GM12878 (cell line): ENCODE measurements around the gene PPIB. TPM values are rescaled to one million over a fixed set of nuclear protein-coding genes. Genes with fewer than 3 reads are reported as not detected.
A peak's percentile ranks its signal among the peaks of the same experiment; 100 is the strongest.

Experiments used
- ATF7 ChIP-seq: fragments of 450-650 bp; IDR thresholded peaks from 2 replicates; pipeline ENCODE4 v1.6.1; 2016; ENCODE audit warnings: low read depth, mild to moderate bottlenecking
- BCLAF1 ChIP-seq: fragments of 450-650 bp; IDR thresholded peaks from 2 replicates; pipeline ENCODE4 v1.6.1; 2017; ENCODE audit warnings: antibody characterized with exemption, mild to moderate bottlenecking, moderate library complexity
- BMI1 ChIP-seq: fragments of 450-650 bp; IDR thresholded peaks from 2 replicates; pipeline ENCODE4 v1.6.1; 2016; ENCODE audit warnings: mild to moderate bottlenecking, moderate library complexity, borderline replicate concordance
- CBFB ChIP-seq: IDR thresholded peaks from 2 replicates; pipeline ENCODE4 v1.6.1; 2016; ENCODE audit warnings: antibody characterized with exemption, low read depth
- CTCF ChIP-seq, 3 experiments: IDR thresholded peaks in 2 of 3; conservative IDR thresholded peaks in 1 of 3; 2 replicates each; pipeline ENCODE4 v1.5.1; 2011; ENCODE audit warnings: low read depth in 3 of 3, low read length in 3 of 3, mild to moderate bottlenecking in 3 of 3, control low read depth in 2 of 3, moderate library complexity in 2 of 3, inconsistent platforms in 1 of 3, mixed read lengths in 1 of 3; ENCODE audit not compliant: control insufficient read depth in 2 of 3, insufficient read depth in 1 of 3; ENCODE audit errors: extremely low read depth in 1 of 3
- EED ChIP-seq: sonication (generic); IDR thresholded peaks from 2 replicates; pipeline ENCODE4 v1.6.1; 2016; ENCODE audit warnings: antibody characterized with exemption, low read depth
- HSF1 ChIP-seq: fragments of 150-350 bp; IDR thresholded peaks from 2 replicates; pipeline ENCODE4 v1.6.1; 2014; ENCODE audit warnings: mild to moderate bottlenecking, low read depth, low read length
- IKZF1 ChIP-seq: fragments of 450-650 bp; conservative IDR thresholded peaks from 2 replicates; pipeline ENCODE4 v1.6.1; 2017; ENCODE audit warnings: antibody characterized with exemption, mild to moderate bottlenecking
- IKZF2 ChIP-seq, 2 experiments: fragments of 450-650 bp; IDR thresholded peaks; 2 replicates each; pipeline ENCODE4 v1.6.1; 2017; ENCODE audit warnings: mild to moderate bottlenecking in 2 of 2, moderate library complexity in 2 of 2
- IRF3 ChIP-seq: fragments of 450-650 bp; IDR thresholded peaks from 2 replicates; pipeline ENCODE4 v1.6.1; 2014; ENCODE audit warnings: mild to moderate bottlenecking
- JUND ChIP-seq: IDR thresholded peaks from 2 replicates; pipeline ENCODE4 v1.6.1; 2012; ENCODE audit warnings: low read depth, mild to moderate bottlenecking, low read length, improper control_type of control experiment, moderate library complexity
- KAT2A ChIP-seq: conservative IDR thresholded peaks from 2 replicates; pipeline ENCODE4 v1.6.1; 2011; ENCODE audit warnings: low read depth, low read length; ENCODE audit not compliant: control insufficient read depth
- MAX ChIP-seq: IDR thresholded peaks from 2 replicates; pipeline ENCODE4 v1.6.1; 2012; ENCODE audit warnings: low read depth, low read length, improper control_type of control experiment
- MYC ChIP-seq: IDR thresholded peaks from 2 replicates; pipeline ENCODE4 v1.6.1; 2011; ENCODE audit warnings: mild to moderate bottlenecking, low read length, moderate library complexity, inconsistent platforms; ENCODE audit not compliant: insufficient read depth, insufficient replicate concordance, insufficient read length, severe bottlenecking
- PKNOX1 ChIP-seq: fragments of 450-650 bp; IDR thresholded peaks from 2 replicates; pipeline ENCODE4 v1.6.1; 2016; ENCODE audit warnings: mild to moderate bottlenecking
- PML ChIP-seq: IDR thresholded peaks from 2 replicates; pipeline ENCODE4 v1.6.1; 2012; ENCODE audit warnings: low read length, inconsistent platforms
- RELA ChIP-seq: fragments of 450-650 bp; IDR thresholded peaks from 2 replicates; pipeline ENCODE4 v1.8.0; 2014; ENCODE audit warnings: borderline replicate concordance; ENCODE audit not compliant: partially characterized antibody
- SIX5 ChIP-seq: IDR thresholded peaks from 2 replicates; pipeline ENCODE4 v1.6.1; 2011; ENCODE audit warnings: mild to moderate bottlenecking, low read depth, low read length, moderate library complexity; ENCODE audit not compliant: severe bottlenecking
- SMARCA5 ChIP-seq: fragments of 450-650 bp; IDR thresholded peaks from 2 replicates; pipeline ENCODE4 v1.6.1; 2017; ENCODE audit warnings: mild to moderate bottlenecking
- WRNIP1 ChIP-seq: IDR thresholded peaks from 2 replicates; pipeline ENCODE4 v1.6.1; 2011; ENCODE audit warnings: low read depth, low read length, improper control_type of control experiment, borderline replicate concordance
- polyA plus RNA-seq, 11 experiments: library from polyadenylated mRNA; depleted of rRNA in 4 of 11; unstranded in 6 of 11; stranded (reverse) in 5 of 11; fragments of >200 nt; fragmentation: Nextera tagmentation in 4 of 11; fragmentation: Illumina TruSeq in 1 of 11; extraction: Ambion mirVana in 4 of 11; extraction: Trizol in 1 of 11; gene quantifications; 1 replicate in 1 of 11; 2 replicates in 10 of 11; pipeline versions ENCODE4 v1.2.1 to v1.2.3, GENCODE V29; 2011 to 2016; ENCODE audit warnings: inconsistent platforms in 2 of 11, missing spikeins in 2 of 11, low read depth in 1 of 11
- total RNA-seq, 4 experiments: library from RNA; depleted of rRNA in 3 of 4; stranded (reverse); fragments of >200 nt in 3 of 4; fragmentation: Illumina TruSeq in 1 of 4; extraction: Trizol in 1 of 4; gene quantifications; 2 replicates each; pipeline versions ENCODE4 v1.2.1 to v1.2.3, GENCODE V29; 2013 to 2021

The PPIB gene
- total and polyA plus RNA-seq, 10 of the 15 experiments (the other 5 are each of a cell fraction or from before 2014, with no cell fraction given), result 344 to 936 (median 508) TPM

GRCh38 chr15:64162869-64163658 lies at the start of gene PPIB (continued):
- TF ChIP-seq HSF1 (no peak), PKNOX1 (peak; percentile 21; the same call in 1 of the 2 replicates), ATF7 (peak; percentile 74; the same call in 1 of the 2 replicates), BMI1 (no peak), RELA (peak; percentile 9), SIX5 (peak; percentile 65), EED (no peak), IKZF1 (peak; percentile 87), JUND (peak; percentile 99), KAT2A (no peak), SMARCA5 (0 out of 2 replicates have a peak, but pooled peaks have one; percentile 45), CBFB (peak; percentile 26), BCLAF1 (peak; percentile 91), IKZF2 (IDR thresholded peaks at IDR 0.05) (no peak; a peak in 1 of 4 replicates), WRNIP1 (peak; percentile 19; the same call in 1 of the 2 replicates), MYC (no peak), IRF3 (0 out of 2 replicates have a peak, but pooled peaks have one; percentile 41), PML (peak; percentile 73), MAX (no peak), CTCF (IDR thresholded peaks at IDR 0.05 in 2 of 3, conservative IDR thresholded peaks at IDR 0.05 in 1 of 3; ENCODE audit: control insufficient read depth in 2 of 3, extremely low read depth in 1 of 3, insufficient read depth in 1 of 3, low read depth in 3 of 3, low read length in 3 of 3) (peak; percentile 47 to 73 (median 54))
